Measurements from ENCODE around the gene TFDP2. TPM values are rescaled to one million over a fixed set of nuclear protein-coding genes. Genes with fewer than 3 reads are reported as not detected.

Gene TFDP2
- total RNA-seq, 6 experiments from 2014 or later = 17.9 to 30.9 (median 24.1) TPM

DNA sequence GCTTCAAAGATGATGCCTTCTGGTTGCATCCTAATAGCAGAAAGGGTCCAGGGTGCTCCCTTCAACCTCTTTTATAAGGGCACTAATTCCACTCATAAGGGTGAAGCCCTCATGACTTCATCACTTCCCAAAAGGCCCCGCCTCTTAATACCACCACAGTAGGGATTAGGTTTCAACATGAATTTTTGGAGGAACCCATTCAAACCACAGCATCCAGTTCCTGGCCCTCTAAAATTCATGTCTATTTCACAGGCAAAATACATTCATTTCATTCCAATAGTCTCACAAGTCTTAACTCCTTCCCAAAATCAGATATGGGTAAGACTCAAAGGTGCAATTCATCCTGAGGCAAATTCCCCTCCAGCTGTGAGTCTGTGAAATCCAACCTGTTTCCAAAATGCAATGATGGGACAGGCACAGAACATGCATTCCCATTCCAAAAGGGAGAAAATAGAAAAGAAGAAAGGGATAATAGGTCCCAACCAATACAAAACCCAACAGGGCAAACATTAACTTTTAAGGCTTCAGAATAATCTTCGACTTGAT, 148.9 kb downstream of the TFDP2 start:
- WGBS (ENCODE audit: insufficient coverage, low coverage, low lambda C conversion rate, missing lambda C conversion rate) = 100% methylated on average over 2 of the region's 2 CpGs
- Histone ChIP-seq H3K27me3 (no peaks in the 10 kb centered on the region), H3K9me3 (no peaks in the 10 kb centered on the region), H3K27ac (no peak overlapping the region), H3K4me1 (no peaks in the 10 kb centered on the region), H3K4me3 (no peak overlapping the region), H3K36me3 (peaks cover 0 to 2% (median 0%) of the 10 kb centered on the region in 4 donors)
- intact Hi-C loops (cut with DNase I) = no loop called here
- TF ChIP-seq, protein P1, sequence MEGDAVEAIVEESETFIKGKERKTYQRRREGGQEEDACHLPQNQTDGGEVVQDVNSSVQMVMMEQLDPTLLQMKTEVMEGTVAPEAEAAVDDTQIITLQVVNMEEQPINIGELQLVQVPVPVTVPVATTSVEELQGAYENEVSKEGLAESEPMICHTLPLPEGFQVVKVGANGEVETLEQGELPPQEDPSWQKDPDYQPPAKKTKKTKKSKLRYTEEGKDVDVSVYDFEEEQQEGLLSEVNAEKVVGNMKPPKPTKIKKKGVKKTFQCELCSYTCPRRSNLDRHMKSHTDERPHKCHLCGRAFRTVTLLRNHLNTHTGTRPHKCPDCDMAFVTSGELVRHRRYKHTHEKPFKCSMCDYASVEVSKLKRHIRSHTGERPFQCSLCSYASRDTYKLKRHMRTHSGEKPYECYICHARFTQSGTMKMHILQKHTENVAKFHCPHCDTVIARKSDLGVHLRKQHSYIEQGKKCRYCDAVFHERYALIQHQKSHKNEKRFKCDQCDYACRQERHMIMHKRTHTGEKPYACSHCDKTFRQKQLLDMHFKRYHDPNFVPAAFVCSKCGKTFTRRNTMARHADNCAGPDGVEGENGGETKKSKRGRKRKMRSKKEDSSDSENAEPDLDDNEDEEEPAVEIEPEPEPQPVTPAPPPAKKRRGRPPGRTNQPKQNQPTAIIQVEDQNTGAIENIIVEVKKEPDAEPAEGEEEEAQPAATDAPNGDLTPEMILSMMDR (IDR thresholded peaks at IDR 0.05) = no peak
- TF ChIP-seq POLR2A (IDR thresholded peaks at IDR 0.05) = no peak
- DNase-seq (no peak), ATAC-seq (no peak)

DNA sequence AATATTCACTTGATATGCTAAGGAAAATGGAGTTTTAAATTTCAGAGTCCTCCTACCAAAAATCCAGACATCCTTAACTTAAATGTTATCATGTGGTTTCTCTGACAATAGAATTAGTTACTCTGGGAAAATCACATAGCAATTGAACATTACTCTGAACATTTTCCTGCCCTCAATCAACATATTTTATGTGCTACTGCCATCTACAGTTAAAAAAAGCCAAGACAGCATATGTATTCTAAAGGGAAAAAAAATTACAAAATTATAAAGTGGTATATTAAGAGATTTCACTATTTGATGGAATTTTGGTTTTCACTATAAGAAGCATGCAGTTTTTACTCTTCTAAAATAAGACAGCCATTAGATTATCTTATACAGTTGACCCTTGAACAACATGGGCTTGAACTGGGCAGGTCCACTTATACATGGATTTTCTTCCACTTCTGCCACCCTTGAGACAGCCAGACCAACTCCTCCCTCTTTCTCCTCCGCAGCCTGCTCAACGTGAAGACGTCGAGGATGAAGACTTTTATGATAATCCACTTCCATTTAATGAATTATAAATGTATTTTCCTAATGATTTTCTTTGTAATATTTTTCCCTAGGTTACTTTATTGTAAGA, 150.6 kb downstream of the TFDP2 start:
- Histone ChIP-seq H3K4me1 (no peaks in the 10 kb centered on the region), H3K27ac (no peak overlapping the region), H3K27me3 (no peaks in the 10 kb centered on the region), H3K9me3 (no peaks in the 10 kb centered on the region), H3K4me3 (no peak overlapping the region), H3K36me3 (peaks cover 0 to 2% (median 0%) of the 10 kb centered on the region in 4 donors)
- intact Hi-C loops (cut with DNase I) = no loop called here
- DNase-seq = no peak
- WGBS (ENCODE audit: insufficient coverage, low coverage, low lambda C conversion rate, missing lambda C conversion rate) = 67% methylated on average over 4 of the region's 4 CpGs
- ATAC-seq = peak in 1 of 4 donors; percentile 30
- TF ChIP-seq, protein P1 (IDR thresholded peaks at IDR 0.05) = peak in 3 of 4 donors; percentile 26 to 32 (median 32)
- TF ChIP-seq POLR2A (IDR thresholded peaks at IDR 0.05) = no peak

DNA sequence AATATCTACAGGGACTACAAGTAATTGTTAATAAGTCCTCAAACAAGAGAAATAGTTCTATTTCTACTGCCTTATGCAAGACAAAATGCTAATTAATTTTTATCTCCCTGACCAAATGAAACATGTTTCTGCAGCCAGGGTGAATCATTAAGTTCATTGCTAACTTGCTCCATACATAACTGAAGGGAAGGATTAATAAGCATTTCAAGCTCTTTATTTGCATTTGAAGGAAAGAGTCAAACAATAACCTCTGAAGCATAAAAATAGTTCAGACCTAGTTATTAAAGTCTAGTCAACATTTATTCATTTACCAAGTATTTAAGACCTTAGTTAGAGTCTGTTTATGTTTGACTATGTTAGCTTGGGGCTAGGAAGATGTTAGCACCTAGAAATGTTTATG, 152.9 kb downstream of the TFDP2 start:
- TF ChIP-seq, protein P1 (IDR thresholded peaks at IDR 0.05) = no peak
- no peak for TF ChIP-seq POLR2A (IDR thresholded peaks at IDR 0.05)
- ATAC-seq = no peak

DNA sequence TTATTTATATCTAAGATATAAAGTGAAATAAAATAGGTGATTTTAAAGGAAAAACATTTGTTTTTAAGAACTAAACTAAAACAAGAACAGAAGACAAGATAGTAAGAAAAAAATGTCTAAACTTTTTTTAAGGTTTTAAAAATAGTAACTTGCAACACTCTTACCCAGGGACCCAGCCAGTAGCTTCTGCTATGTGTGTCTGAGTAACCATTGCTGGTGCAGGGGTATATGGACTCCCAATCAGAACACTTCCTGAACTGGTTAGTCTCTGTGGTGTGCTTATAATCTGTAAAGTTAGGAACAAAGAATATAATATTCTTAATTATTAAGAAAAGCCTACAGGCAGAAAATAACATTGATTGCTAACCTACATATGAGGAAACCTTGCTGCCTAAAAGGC, 154.5 kb downstream of the TFDP2 start:
- Histone ChIP-seq H3K27me3 (no peaks in the 10 kb centered on the region), H3K27ac (no peak overlapping the region), H3K36me3 (no peaks in the 10 kb centered on the region), H3K4me1 (no peaks in the 10 kb centered on the region), H3K9me3 (no peaks in the 10 kb centered on the region), H3K4me3 (no peak overlapping the region)
- TF ChIP-seq POLR2A (IDR thresholded peaks at IDR 0.05) = no peak
- TF ChIP-seq, protein P1 (IDR thresholded peaks at IDR 0.05) = no peak
- intact Hi-C loops (cut with DNase I) = no loop called here
- ATAC-seq = no peak
- no peak for DNase-seq

More for the DNA sequence above, 152.9 kb downstream of the TFDP2 start:
- Histone ChIP-seq H3K9me3 (no peaks in the 10 kb centered on the region), H3K27me3 (no peaks in the 10 kb centered on the region), H3K36me3 (peaks cover 0 to 2% (median 0%) of the 10 kb centered on the region in 4 donors), H3K4me3 (no peak overlapping the region), H3K27ac (no peak overlapping the region), H3K4me1 (no peaks in the 10 kb centered on the region)
- no peak for DNase-seq
- intact Hi-C loops (cut with DNase I) = no loop called here
